H1 (cell line): Measurements from ENCODE around the gene KLHL35.

Experiments
- BACH1 ChIP-seq: IDR thresholded peaks from 2 replicates; pipeline ENCODE4 v1.6.1; 2012; ENCODE audit warnings: low read length, improper control_type of control experiment
- BRCA1 ChIP-seq: IDR thresholded peaks from 2 replicates; pipeline ENCODE4 v1.6.1; 2012; ENCODE audit warnings: low read depth, low read length, improper control_type of control experiment
- CTCF ChIP-seq, 3 experiments: IDR thresholded peaks; 1 replicate in 2 of 3; 2 replicates in 1 of 3; pipeline versions ENCODE4 v1.5.1 to v1.6.1; 2011; ENCODE audit warnings: low read length in 3 of 3, mild to moderate bottlenecking in 3 of 3, inconsistent platforms in 2 of 3, low read depth in 1 of 3, moderate library complexity in 1 of 3; ENCODE audit not compliant: insufficient read depth in 1 of 3; ENCODE audit errors: control extremely low read depth in 1 of 3
- EP300 ChIP-seq, 2 experiments: IDR thresholded peaks; 1 replicate in 1 of 2; 2 replicates in 1 of 2; pipeline ENCODE4 v1.6.1; 2011 to 2012; ENCODE audit warnings: low read depth in 2 of 2, low read length in 2 of 2, mild to moderate bottlenecking in 2 of 2, borderline replicate concordance in 1 of 2, inconsistent platforms in 1 of 2, moderate library complexity in 1 of 2
- GABPA ChIP-seq: IDR thresholded peaks from 2 replicates; pipeline ENCODE4 v1.6.1; 2011; ENCODE audit warnings: mild to moderate bottlenecking, low read length, moderate library complexity, borderline replicate concordance; ENCODE audit not compliant: insufficient read depth
- GTF2F1 ChIP-seq: IDR thresholded peaks from 2 replicates; pipeline ENCODE4 v1.6.1; 2012; ENCODE audit warnings: low read depth, low read length, improper control_type of control experiment, borderline replicate concordance
- MAFK ChIP-seq: IDR thresholded peaks from 2 replicates; pipeline ENCODE4 v1.6.1; 2012; ENCODE audit warnings: low read depth, mild to moderate bottlenecking, improper control_type of control experiment, low read length
- MAX ChIP-seq: IDR thresholded peaks from 2 replicates; pipeline ENCODE4 v1.6.1; 2012; ENCODE audit warnings: inconsistent platforms
- POLR2A ChIP-seq, 2 experiments: IDR thresholded peaks; 1 replicate in 1 of 2; 2 replicates in 1 of 2; pipeline ENCODE4 v1.6.1; 2011; ENCODE audit warnings: low read depth in 2 of 2, low read length in 2 of 2, mild to moderate bottlenecking in 2 of 2; ENCODE audit errors: control extremely low read depth in 1 of 2
- POLR2AphosphoS5 ChIP-seq: IDR thresholded peaks from 2 replicates; pipeline ENCODE4 v1.6.1; 2011; ENCODE audit warnings: low read depth, low read length
- SRF ChIP-seq: IDR thresholded peaks from 2 replicates; pipeline ENCODE4 v1.6.1; 2011; ENCODE audit warnings: mild to moderate bottlenecking, low read depth, low read length, moderate library complexity
- TAF1 ChIP-seq: IDR thresholded peaks from 2 replicates; pipeline ENCODE4 v1.6.1; 2011; ENCODE audit warnings: mild to moderate bottlenecking, low read depth, low read length
- TEAD4 ChIP-seq: IDR thresholded peaks from 2 replicates; pipeline ENCODE4 v1.6.1; 2012; ENCODE audit warnings: low read depth, low read length, inconsistent platforms, mixed read lengths
- ZNF274 ChIP-seq: IDR thresholded peaks from 2 replicates; pipeline ENCODE4 v1.7.0; 2012; ENCODE audit warnings: low read length, borderline replicate concordance; ENCODE audit errors: extremely low read depth

- TF ChIP-seq ZNF274 = no peak
- no peak for TF ChIP-seq EP300 (IDR thresholded peaks at IDR 0.05; ENCODE audit: borderline replicate concordance in 1 of 2, low read depth in 2 of 2, low read length in 2 of 2)
- no peak for TF ChIP-seq MAX
- TF ChIP-seq CTCF (IDR thresholded peaks at IDR 0.05; ENCODE audit: control extremely low read depth in 1 of 3, insufficient read depth in 1 of 3, low read depth in 1 of 3, low read length in 3 of 3) = no peak
- TF ChIP-seq GABPA = no peak
- no peak for TF ChIP-seq POLR2A (IDR thresholded peaks at IDR 0.05; ENCODE audit: control extremely low read depth in 1 of 2, low read depth in 2 of 2, low read length in 2 of 2)
- no peak for TF ChIP-seq POLR2AphosphoS5
- TF ChIP-seq TAF1 = no peak
- no peak for TF ChIP-seq SRF
- no peak for TF ChIP-seq TEAD4
- TF ChIP-seq BACH1 = no peak
- TF ChIP-seq BRCA1 = no peak
- TF ChIP-seq GTF2F1 = no peak
- no peak for TF ChIP-seq MAFK
Measured at GRCh38 chr11:75443043-75443442, 10.0 kb upstream of the KLHL35 start.
